ENCODE results near the gene KIF5B.

DNA sequence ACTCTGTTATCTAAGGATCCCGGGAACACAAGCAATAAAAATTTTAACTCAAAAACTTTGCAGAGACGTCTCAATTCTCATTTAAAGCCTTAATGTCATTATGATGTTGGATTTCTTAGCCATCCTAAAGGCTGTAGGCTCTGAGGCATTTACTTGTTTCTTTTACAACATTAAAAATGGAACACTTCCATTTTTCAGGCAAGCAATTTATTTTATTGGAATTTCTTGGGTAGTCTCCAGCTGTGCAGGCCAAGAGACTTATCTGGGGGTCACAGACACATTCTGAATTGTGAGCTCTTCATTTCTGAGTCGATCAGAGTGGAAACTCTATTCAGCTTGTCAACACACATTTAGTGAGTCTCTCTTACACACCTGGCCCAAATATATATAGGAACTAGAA is 48.0 kb upstream of the KIF5B start:
- TF ChIP-seq, protein P1, sequence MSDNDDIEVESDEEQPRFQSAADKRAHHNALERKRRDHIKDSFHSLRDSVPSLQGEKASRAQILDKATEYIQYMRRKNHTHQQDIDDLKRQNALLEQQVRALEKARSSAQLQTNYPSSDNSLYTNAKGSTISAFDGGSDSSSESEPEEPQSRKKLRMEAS (IDR thresholded peaks at IDR 0.05) = no peak
- TF ChIP-seq CTCF (IDR thresholded peaks at IDR 0.05; ENCODE audit: low read depth, low read length, missing input control) (no peak), GABPA (IDR thresholded peaks at IDR 0.05 in 1 of 2, conservative IDR thresholded peaks at IDR 0.05 in 1 of 2) (no peak)

All from liver (tissue), 3 donors.